GM12872 (cell line): ENCODE results near the gene CUEDC2.

Source experiments
- TF ChIP-seq, protein P1 (sequence below): IDR thresholded peaks from 3 replicates; pipeline ENCODE4 v1.5.1; 2011; ENCODE audit warnings: low read depth, mild to moderate bottlenecking, low read length, moderate library complexity; ENCODE audit not compliant: insufficient read depth

The CUEDC2 gene

GRCh38 chr10:102426803-102427287, 5.5 kb downstream of the CUEDC2 start:
- TF ChIP-seq, protein P1, sequence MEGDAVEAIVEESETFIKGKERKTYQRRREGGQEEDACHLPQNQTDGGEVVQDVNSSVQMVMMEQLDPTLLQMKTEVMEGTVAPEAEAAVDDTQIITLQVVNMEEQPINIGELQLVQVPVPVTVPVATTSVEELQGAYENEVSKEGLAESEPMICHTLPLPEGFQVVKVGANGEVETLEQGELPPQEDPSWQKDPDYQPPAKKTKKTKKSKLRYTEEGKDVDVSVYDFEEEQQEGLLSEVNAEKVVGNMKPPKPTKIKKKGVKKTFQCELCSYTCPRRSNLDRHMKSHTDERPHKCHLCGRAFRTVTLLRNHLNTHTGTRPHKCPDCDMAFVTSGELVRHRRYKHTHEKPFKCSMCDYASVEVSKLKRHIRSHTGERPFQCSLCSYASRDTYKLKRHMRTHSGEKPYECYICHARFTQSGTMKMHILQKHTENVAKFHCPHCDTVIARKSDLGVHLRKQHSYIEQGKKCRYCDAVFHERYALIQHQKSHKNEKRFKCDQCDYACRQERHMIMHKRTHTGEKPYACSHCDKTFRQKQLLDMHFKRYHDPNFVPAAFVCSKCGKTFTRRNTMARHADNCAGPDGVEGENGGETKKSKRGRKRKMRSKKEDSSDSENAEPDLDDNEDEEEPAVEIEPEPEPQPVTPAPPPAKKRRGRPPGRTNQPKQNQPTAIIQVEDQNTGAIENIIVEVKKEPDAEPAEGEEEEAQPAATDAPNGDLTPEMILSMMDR, result no peak

- TF ChIP-seq, protein P1, result no peak
Observed at GRCh38 chr10:102425444-102425843, 6.9 kb downstream of the CUEDC2 start.

DNA sequence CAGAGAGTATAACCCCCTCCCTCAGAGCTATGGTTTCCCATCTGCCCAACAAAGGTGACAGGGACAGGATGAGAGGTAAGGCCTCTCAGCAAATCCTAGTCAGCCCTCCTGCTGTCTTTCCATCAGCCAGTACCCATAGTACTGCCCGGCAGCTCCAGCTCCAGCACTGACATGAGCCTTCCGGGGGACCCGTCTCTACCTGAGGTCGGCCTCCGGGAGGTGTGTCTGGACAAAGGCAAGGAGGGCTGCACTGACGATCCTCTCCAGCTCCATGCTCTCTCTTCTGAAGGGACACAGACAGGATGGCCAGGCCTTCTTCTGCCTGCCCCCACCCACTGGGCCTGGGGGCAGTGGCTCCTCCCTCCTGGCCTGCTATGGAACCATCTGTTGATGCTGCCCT, 7.5 kb downstream of the CUEDC2 start:
- TF ChIP-seq, protein P1, result no peak

DNA sequence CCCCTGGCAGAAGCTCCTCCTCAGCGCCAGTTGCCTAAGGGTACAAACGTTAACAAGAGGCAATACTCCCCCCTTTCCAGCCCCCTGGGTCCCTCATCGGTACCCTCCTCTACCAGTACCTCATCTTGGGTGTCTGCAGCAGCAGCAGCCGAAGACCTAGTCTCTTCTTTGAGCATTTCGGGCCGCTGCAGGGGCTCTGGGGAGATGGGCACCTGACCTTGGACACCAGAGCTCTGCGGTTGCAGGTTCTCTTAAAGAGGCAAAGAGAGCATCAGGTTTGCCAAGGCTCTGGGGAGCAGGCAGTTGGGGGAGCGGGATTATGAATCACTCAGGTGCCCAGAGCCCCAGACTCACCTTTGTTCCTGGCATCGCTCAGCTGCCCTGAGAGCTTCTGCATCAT, 8.2 kb downstream of the CUEDC2 start:
- TF ChIP-seq, protein P1, result no peak

GRCh38 chr10:102423372-102423968, 8.9 kb downstream of the CUEDC2 start:
- TF ChIP-seq, protein P1, result no peak

- TF ChIP-seq, protein P1, result peak; percentile 60
Observed at GRCh38 chr10:102422545-102423129, 9.7 kb downstream of the CUEDC2 start.

GRCh38 chr10:102421757-102422512, 10.4 kb downstream of the CUEDC2 start:
- TF ChIP-seq, protein P1, result no peak
